GM21390 (cell line): ENCODE data around the gene HRH1.
"Not testable (repeated sequence)": the region's sequence is repeated elsewhere in the genome, so short reads cannot be mapped to it uniquely, and the experiment has no call there.

Experiments used
- ATAC-seq: cut with Tn5 transposase; IDR thresholded peaks from one replicate; pipeline ENCODE4 v1.9.1; 2021; ENCODE audit not compliant: unreplicated experiment

HRH1 gene

GRCh38 chr3:11154036-11154952 is at the start of gene HRH1:
TSS of gene HRH1 (plus strand) at chr3:11154493. CDS start at chr3:11259038, 104,545 bp downstream.
- ATAC-seq = no peak

GRCh38 chr3:11113316-11113715 is 41.0 kb upstream of the HRH1 start:
- not testable (repeated sequence) for ATAC-seq

DNA sequence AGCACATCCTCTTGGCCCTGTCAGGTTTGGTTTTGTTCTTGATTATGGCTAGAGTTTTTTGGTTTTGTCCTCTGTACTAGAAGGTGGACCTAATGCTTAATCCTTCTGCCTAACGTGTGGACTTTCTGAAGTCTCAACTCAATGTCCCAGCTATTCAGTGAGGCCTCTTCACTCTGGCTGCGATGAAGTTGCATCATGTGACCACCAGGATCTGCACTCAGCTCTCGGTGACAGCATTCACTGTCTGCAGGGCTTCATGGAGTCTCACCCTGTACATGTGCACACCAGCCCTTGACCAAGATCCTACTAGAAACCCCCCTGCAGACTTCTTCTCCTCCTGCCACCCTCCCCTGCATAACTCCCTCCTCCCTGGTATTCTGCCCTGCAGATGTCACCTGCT is 38.7 kb upstream of the HRH1 start:
- no peak for ATAC-seq

- no peak for ATAC-seq
These were observed 37.8 kb upstream of the HRH1 start for GRCh38 chr3:11116336-11117059.

- ATAC-seq = no peak
These were observed 36.7 kb upstream of the HRH1 start for GRCh38 chr3:11117591-11117990.

DNA sequence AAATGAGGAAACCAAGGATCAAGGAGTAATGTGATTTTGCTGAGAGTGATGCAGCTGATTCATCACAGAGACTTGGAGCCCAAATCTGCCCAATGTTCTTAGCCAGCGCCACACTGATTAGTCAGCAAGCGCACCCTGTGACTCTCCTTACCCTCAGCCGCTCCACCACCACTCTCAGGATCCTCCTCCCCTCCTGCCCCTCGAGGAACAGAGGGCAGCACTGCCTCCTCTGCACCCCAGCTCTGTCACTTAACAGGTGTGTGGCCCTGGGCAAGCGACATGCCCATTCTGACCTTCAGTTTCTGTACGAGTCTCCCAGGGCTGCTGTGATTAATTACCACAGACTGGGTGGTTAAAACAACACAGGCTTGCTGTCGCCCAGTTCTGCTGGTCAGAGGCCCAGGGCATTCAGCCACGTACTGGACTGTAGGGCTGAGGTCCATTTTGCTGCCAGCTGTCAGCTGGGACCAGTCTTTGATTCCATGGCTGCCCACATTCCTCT is 36.1 kb upstream of the HRH1 start:
- no peak for ATAC-seq

- ATAC-seq = no peak
These were observed 34.0 kb upstream of the HRH1 start for GRCh38 chr3:11120091-11120805.

DNA sequence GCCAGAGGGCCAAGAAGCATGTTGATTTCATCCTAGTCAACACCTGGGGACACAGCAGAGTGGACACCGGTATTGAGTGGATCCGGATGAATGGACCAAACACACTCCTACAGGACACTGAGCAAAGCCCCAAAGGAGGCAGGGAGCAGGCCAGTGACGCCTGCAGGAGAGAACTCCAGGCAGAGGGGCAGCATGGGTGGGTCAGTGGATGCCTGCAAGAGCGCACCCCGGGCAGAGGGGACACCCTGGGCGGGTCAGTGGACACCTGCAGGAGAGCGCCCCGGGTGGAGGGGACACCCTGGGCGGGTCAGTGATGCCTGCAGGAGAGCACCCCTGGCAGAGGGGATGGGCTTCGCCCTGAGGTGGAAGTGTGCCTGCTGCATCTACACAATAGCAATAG is 27.6 kb upstream of the HRH1 start:
- ATAC-seq = no peak

DNA sequence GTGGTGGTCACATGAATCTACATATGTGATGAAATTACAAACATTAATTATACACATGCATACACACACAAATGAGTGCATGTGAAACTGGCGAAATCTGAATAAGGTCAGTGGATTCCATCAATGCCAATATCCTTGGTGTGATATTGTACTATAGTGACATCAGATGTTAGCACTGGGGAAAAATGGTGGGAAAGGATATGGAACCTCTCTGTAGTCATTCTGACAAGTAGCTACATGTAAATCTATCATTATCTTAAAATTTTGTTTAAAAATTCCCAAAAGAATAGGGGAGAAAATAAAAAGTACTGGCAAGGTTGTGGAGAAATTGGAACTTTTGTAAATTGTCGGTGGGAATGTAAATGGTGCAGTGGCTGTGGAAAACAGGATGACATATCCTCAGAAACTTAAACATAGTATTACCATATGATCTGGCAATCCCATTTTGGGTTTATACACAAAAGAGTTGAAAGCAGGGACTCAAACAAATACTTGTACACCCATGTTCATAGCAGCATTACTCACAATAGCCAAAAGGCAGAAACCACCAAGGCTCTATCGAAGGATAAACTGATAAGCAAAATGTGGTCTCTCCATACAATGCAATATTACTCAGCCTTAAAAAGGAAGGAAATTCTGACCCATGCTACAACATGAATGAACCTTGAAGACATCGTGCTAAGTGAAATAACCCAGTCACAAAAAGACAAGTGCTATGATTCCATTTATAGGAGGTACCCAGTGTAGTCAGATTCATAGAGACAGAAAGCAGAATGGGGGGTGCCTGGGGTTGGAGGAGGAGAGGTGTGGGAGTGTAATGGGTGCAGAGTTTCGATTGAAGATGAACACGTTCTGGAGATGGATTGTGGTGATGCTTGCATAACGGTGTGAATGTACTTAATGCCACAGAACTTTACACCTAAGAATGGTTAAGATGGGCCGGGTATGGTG is 25.3 kb upstream of the HRH1 start:
- no peak for ATAC-seq

GRCh38 chr3:11130385-11130784 is 23.9 kb upstream of the HRH1 start:
- no peak for ATAC-seq

DNA sequence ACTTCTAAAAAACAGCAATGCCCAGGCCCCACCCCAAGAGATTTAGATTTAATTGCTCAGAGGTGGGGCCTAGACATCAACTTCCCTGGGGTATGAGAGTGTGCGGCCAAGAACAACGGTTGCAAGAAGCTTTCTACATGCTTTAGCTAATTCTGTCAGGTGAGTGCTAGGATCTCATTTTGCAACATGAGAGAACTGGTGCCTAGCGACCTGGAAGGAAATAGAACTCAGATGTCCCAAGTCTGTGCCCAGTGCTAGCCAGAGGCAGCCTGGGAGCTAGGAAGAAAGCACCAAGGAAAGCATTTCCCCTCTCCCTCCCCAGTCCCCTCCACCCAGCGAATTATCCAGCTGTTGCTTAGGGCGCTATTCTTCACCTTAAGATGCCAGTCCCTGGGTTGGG is 22.9 kb upstream of the HRH1 start:
- no peak for ATAC-seq

- not testable (repeated sequence) for ATAC-seq
These were observed 22.4 kb upstream of the HRH1 start for GRCh38 chr3:11131886-11132285.

DNA sequence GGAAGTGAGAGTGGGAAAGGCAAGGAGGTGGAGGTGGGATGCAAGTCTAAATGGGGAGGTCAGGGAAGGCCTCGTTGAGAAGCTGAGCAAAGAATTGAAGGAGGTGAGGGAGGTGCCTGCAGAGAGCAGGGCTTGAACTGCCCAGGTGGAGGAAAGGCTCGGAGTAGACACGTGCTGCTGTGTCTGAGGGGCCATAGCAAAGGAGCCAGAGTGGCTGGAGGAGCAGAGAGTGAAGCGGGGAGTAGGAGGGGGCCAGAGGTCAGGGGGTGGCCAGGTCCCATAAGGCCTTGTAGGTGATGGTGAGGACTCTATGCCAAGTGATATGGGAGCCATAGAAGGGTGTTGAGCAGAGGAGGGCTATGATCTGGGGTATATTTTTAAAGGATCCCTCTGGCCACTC is 21.4 kb upstream of the HRH1 start:
- no peak for ATAC-seq

DNA sequence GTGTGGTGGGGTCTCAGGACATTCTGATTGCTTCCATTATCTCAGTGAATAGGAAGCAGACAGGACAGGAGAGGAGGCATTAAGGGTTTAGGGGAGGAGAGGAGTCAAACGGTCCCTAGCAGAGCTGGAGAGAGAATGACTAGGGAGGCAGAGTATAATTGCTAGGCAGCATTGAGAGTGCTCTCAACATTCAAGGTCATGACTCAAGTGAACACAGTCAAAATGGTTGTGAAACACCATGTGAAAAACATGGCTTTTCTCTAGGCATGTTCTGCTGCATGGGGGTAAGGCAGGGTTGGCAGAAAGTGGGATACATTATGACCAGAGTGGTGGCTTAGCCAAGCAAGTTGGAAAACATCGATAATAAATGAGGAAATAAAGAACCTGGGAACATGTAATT is 19.5 kb upstream of the HRH1 start:
- no peak for ATAC-seq

GRCh38 chr3:11136116-11136515 is 18.2 kb upstream of the HRH1 start:
- no peak for ATAC-seq

DNA sequence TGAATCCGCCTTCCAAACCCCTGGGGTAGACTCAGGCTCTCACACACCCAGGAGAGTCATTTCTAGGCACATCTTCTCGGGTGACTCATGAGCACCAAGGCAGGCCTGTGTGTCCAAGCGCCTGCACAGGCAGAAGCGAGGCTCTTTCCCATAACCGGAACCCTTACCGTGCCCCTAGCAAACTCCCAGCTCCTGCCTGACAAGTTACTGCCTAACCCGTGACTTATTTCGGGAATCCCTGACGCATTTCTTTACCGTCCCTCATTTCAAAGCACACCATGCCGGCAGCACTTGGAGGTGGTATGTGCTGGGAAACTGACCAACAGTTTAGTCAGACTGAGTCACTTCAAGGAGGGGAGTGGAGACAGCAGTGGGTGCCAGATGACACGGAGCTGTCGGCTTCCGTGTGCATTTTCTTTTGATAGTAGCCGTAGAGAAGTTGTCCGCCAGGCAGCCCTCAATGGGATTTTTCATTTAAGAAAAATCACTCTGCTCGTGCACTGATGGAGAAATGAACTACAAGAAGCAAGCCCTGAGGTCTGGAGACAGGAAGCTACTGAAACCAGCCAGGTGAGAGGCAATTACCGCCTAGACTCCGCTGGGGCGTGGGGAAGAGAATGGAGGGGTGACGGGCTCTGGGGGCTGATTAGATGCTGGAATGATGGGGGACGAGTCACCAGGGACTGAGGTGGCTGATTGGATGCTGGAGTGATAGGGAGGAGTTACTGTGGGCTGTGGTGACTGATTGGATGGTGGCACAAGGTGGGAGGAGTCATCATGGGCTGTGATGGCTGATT is 17.3 kb upstream of the HRH1 start:
- ATAC-seq = no peak

DNA sequence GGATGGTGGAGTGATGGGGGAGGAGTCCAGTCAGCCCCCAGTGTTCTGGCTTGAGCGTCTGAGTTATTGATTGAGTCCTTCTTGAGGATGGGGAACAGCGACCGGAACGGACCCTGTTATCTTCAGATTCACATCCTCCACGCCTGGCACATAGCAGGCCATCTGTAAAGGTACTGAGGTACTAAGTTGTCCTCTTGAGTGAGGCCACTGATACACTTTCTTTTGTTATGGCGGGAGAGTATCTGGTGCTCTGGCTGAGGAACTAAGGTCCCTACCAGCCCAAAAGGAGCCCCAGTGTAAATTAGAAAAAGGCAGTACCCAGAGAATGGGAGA is 16.7 kb upstream of the HRH1 start:
- ATAC-seq = no peak

DNA sequence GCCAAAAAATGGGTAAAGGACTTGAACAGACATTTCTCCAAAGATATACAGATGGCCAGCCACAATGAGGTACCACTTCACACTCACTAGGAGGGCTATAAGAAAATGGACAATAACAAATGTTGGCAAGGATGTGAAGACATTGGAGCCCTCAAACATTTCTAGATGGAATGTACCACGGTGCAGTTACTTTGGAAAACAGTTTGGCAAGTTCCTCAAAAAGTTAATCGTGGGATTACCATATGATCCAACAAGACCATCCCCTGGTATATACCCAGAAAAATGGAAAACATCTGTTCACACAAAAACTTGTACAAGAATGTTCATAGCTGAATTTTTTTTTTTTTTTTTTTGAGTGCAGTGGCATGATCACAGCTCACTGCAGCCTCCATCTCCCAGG is 15.9 kb upstream of the HRH1 start:
- no peak for ATAC-seq

DNA sequence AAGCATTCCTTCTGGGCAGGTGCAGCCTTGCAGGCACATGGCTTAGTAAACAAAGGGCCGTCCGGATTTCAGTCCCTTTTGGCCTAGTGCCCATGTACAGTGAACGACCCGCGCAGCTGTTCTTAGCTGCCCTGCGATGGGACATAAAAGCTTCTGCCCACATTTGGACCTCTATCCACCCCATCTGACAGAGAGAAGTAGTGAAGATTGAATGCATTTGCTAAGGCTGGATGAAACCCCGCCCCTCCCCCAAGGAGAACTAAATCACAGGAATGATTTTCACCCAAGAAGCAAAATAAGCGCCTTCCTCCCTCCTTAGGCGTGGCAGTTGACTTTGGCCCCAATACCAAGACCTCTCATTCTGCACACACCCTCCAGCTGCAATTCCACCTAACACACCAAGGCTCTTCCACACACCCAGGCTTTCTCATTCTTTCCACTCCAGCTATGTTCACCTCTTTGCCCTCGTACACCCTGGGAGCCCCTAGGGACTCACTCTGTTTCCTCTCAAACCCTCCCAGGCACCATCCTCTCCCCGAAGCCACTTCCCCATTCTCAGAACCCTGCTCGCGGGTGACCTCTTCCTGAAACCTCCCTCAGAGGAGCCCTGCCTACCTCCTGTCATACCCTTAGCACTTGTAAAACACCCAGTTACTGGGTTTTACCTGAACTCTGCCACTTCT is 14.1 kb upstream of the HRH1 start:
- peak; percentile 99 for ATAC-seq
